ENCODE results near the gene HSD17B7. TPM values are rescaled to one million over a fixed set of nuclear protein-coding genes. Genes with fewer than 3 reads are reported as not detected.

HSD17B7 gene
- total and polyA plus RNA-seq, 2 of the 13 experiments (the other 11 are each of a cell fraction or from before 2014, with no cell fraction given): 43.9 to 84.9 TPM

DNA sequence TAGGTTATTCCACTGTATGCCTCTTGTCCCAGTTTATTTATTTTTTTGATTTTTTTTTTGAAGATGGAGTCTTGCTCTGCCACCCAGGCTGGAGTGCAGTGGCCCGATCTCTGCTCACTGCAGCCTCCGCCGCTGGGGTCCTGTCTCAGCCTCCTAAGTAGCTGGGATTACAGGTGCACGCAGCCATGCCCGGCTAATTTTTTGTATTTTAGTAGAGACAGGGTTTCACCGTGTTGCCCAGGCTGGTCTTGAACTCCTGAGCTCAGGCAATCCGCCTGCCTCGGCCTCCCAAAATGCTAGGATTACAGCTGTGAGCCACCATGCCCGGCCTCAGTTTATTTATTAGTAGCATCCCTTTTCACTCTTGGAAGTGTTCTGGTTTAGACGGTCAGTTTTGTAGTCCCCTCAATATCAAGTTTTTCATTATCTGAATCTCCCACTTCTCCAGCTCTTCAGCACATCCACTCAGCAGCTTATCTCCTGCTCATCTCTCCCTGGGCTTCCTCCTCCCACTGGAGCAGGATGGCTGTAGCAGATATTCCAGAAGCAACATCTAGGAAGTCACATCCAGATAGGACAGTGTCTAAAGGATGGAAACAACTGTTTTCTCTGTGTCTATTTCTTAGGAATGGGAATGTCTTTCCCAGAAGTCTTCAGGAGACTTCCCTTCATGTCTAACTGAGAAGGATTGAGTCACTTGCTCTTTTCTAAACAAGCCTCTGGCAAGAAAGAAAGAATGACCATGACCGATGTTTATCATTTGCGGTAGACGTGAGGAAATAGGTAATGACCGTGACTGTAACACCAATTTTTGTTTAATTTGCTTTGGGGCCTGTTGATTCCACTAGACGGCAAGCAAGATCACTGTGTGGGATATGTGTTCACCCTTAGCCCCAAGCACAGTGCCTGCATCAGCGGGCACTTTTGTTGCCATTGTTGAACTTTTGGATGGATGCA, 56.0 kb downstream of the HSD17B7 start:
- no peaks in the 10 kb centered on the region for H3K79me2 ChIP-seq (ENCODE audit: insufficient read depth, low read length)
- no peak for FAIRE-seq
- in situ Hi-C loops (cut with HindIII; ENCODE audit: extremely low pct_ligation_motif_present, low pct_unique_long_range_greater_than_20kb): loop anchor here (10.0 kb wide), 1 partner anchor 468 kb away; no protein-coding TSS in a partner anchor
- WGBS (ENCODE audit: low lambda C conversion rate): 28% methylated on average over 15 of the region's 16 CpGs
- no peak overlapping the region for H3K27ac ChIP-seq (ENCODE audit: extremely low read length, insufficient read depth, low read length)
- no peak overlapping the region for H3K4me3 ChIP-seq (replicated peaks in 1 of 3; ENCODE audit: insufficient read depth in 1 of 3, low read depth in 2 of 3, low read length in 3 of 3)
- peaks cover 1 to 6% of the 10 kb centered on the region in 2 experiments; a peak in 1 of 5 replicates for H3K27me3 ChIP-seq (ENCODE audit: control insufficient read depth in 1 of 2, insufficient read depth in 2 of 2, low read length in 2 of 2)
- H3K4me1 ChIP-seq (ENCODE audit: insufficient read depth, low read length): no peaks in the 10 kb centered on the region
- TF ChIP-seq MIER3 (CRISPR knock-in tag; IDR thresholded peaks at IDR 0.05; ENCODE audit: borderline replicate concordance) (no peak), ZNF263 (CRISPR knock-in tag; IDR thresholded peaks at IDR 0.05) (no peak)
- TF ChIP-seq, protein P1, sequence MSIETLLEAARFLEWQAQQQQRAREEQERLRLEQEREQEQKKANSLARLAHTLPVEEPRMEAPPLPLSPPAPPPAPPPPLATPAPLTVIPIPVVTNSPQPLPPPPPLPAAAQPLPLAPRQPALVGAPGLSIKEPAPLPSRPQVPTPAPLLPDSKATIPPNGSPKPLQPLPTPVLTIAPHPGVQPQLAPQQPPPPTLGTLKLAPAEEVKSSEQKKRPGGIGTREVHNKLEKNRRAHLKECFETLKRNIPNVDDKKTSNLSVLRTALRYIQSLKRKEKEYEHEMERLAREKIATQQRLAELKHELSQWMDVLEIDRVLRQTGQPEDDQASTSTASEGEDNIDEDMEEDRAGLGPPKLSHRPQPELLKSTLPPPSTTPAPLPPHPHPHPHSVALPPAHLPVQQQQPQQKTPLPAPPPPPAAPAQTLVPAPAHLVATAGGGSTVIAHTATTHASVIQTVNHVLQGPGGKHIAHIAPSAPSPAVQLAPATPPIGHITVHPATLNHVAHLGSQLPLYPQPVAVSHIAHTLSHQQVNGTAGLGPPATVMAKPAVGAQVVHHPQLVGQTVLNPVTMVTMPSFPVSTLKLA (IDR thresholded peaks at IDR 0.05): no peak
- BruUV-seq (replicated peaks): no TSS peak
- H3K9ac ChIP-seq (ENCODE audit: insufficient read depth, low read depth, low read length): no peak overlapping the region
- H3K4me2 ChIP-seq (ENCODE audit: low read depth, low read length): no peak overlapping the region
- DNase-seq (ENCODE audit: low spot score): no peak
- no peaks in the 10 kb centered on the region for H3K9me3 ChIP-seq (ENCODE audit: low read length)
- no peaks in the 10 kb centered on the region for H4K20me1 ChIP-seq (ENCODE audit: insufficient read depth, low read length)
- intact Hi-C loops (cut with micrococcal nuclease; ENCODE audit: unreplicated experiment): no loop called here
- ATAC-seq: no peak
- ChIA-PET CTCF (ENCODE audit: low intra/inter-chr PET ratio, low total read pairs) (interaction anchor here (1.8 kb wide), 1 partner anchor 469 kb away, joined by 7 read pairs; no protein-coding TSS in a partner anchor), POLR2A (no interaction called here)
- H2AFZ ChIP-seq (ENCODE audit: low read length): no peak overlapping the region
- H3K36me3 ChIP-seq (replicated peaks in 1 of 2; ENCODE audit: control insufficient read depth in 1 of 2, insufficient read depth in 2 of 2, low read length in 2 of 2): no peaks in the 10 kb centered on the region

DNA sequence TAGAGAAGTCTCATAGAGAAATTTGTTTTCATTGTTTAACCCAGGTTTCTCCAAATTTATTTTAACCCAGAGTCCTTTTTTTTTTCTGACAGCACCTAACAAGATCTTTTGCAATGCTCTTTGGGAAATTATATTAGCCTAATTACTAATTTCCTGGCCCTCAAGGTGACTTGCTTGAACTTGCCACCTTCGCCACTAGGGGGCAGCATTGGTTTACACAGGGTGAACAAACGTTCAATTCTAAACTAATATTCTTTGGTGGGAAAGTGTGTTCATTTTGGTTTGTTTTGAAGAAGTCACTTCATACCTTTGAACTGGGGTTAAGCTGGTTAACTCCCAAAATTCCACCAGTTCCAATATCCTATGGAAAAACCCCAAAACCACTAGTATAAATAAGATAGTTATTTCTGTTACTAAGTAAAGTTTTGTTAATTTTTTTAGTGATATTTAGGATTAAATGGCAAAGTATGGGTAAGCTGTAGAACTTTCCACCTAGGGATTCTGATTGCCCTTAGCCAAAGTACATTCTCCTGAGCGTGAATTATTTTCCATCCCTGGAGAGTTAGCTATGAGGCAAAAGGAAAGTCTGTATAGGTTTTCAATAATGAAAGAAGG, 57.4 kb downstream of the HSD17B7 start:
- no peak overlapping the region for H3K9ac ChIP-seq (ENCODE audit: insufficient read depth, low read depth, low read length)
- WGBS (ENCODE audit: low lambda C conversion rate): 0% methylated on average over 3 of the region's 3 CpGs
- peak; percentile 87 for FAIRE-seq
- no peak overlapping the region for H3K4me3 ChIP-seq (replicated peaks in 1 of 3; ENCODE audit: insufficient read depth in 1 of 3, low read depth in 2 of 3, low read length in 3 of 3)
- H3K36me3 ChIP-seq (replicated peaks in 1 of 2; ENCODE audit: control insufficient read depth in 1 of 2, insufficient read depth in 2 of 2, low read length in 2 of 2): no peaks in the 10 kb centered on the region
- no peak for TF ChIP-seq ZFP1 (CRISPR knock-in tag; IDR thresholded peaks at IDR 0.05)
- TF ChIP-seq STAG1 (CRISPR knock-in tag; IDR thresholded peaks at IDR 0.05): peak; percentile 77
- no peak for TF ChIP-seq SETDB1 (CRISPR knock-in tag; IDR thresholded peaks at IDR 0.05; ENCODE audit: borderline replicate concordance)
- TF ChIP-seq, protein P2, sequence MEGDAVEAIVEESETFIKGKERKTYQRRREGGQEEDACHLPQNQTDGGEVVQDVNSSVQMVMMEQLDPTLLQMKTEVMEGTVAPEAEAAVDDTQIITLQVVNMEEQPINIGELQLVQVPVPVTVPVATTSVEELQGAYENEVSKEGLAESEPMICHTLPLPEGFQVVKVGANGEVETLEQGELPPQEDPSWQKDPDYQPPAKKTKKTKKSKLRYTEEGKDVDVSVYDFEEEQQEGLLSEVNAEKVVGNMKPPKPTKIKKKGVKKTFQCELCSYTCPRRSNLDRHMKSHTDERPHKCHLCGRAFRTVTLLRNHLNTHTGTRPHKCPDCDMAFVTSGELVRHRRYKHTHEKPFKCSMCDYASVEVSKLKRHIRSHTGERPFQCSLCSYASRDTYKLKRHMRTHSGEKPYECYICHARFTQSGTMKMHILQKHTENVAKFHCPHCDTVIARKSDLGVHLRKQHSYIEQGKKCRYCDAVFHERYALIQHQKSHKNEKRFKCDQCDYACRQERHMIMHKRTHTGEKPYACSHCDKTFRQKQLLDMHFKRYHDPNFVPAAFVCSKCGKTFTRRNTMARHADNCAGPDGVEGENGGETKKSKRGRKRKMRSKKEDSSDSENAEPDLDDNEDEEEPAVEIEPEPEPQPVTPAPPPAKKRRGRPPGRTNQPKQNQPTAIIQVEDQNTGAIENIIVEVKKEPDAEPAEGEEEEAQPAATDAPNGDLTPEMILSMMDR (CRISPR knock-in tag; IDR thresholded peaks at IDR 0.05): peak; percentile 78
- TF ChIP-seq SMAD1 (CRISPR knock-in tag; IDR thresholded peaks at IDR 0.05; ENCODE audit: borderline replicate concordance, low read depth): no peak
- peak; percentile 43; the same call in 1 of the 2 replicates for TF ChIP-seq SMC3 (IDR thresholded peaks at IDR 0.05; ENCODE audit: low read length)
- H3K27ac ChIP-seq (ENCODE audit: extremely low read length, insufficient read depth, low read length): no peak overlapping the region
- H3K9me3 ChIP-seq (ENCODE audit: low read length): no peaks in the 10 kb centered on the region
- no peak overlapping the region for H3K4me2 ChIP-seq (ENCODE audit: low read depth, low read length)
- H2AFZ ChIP-seq (ENCODE audit: low read length): no peak overlapping the region
- no peaks in the 10 kb centered on the region for H4K20me1 ChIP-seq (ENCODE audit: insufficient read depth, low read length)
- no TSS peak for BruUV-seq (replicated peaks)
- CTCF ChIA-PET (ENCODE audit: low intra/inter-chr PET ratio, low total read pairs): interaction anchor here (1.8 to 2.0 kb wide), 2 partner anchors 327 to 468 kb away, joined by 7 to 11 read pairs; no protein-coding TSS in a partner anchor
- H3K27me3 ChIP-seq (ENCODE audit: control insufficient read depth in 1 of 2, insufficient read depth in 2 of 2, low read length in 2 of 2): peaks cover 1 to 6% of the 10 kb centered on the region in 2 experiments; a peak in 1 of 5 replicates
- no peaks in the 10 kb centered on the region for H3K79me2 ChIP-seq (ENCODE audit: insufficient read depth, low read length)
- intact Hi-C loops (cut with micrococcal nuclease; ENCODE audit: unreplicated experiment) (loop anchor here (1.0 kb wide), 1 partner anchor 327 kb away; no protein-coding TSS in a partner anchor), in situ Hi-C loops (cut with HindIII; ENCODE audit: extremely low pct_ligation_motif_present, low pct_unique_long_range_greater_than_20kb) (loop anchor here (10.0 kb wide), 1 partner anchor 467 kb away; no protein-coding TSS in a partner anchor)
- POLR2A ChIA-PET: no interaction called here
- DNase-seq (ENCODE audit: low spot score): peak; percentile 62
- H3K4me1 ChIP-seq (ENCODE audit: insufficient read depth, low read length): no peaks in the 10 kb centered on the region
- ATAC-seq: peak; percentile 54; the same call in 2 of the 3 replicates
